GM21576 (cell line): ENCODE measurements around the gene TMEM35B.
"Not testable (repeated sequence)": the region's sequence is repeated elsewhere in the genome, so short reads cannot be mapped to it uniquely, and the experiment has no call there.

ENCODE experiments used
- ATAC-seq: cut with Tn5 transposase; IDR thresholded peaks from one replicate; pipeline ENCODE4 v1.9.1; 2021; ENCODE audit warnings: mild to moderate bottlenecking, moderate library complexity; ENCODE audit not compliant: unreplicated experiment

Gene TMEM35B

GRCh38 chr1:34976384-34977209 is 8.6 kb downstream of the TMEM35B start:
- no peak for ATAC-seq

- ATAC-seq = no peak
These were observed 9.4 kb downstream of the TMEM35B start for GRCh38 chr1:34975771-34976170.

- ATAC-seq = no peak
These were observed 9.8 kb downstream of the TMEM35B start for GRCh38 chr1:34975338-34975737.

- ATAC-seq = no peak
These were observed 10.5 kb downstream of the TMEM35B start for GRCh38 chr1:34974626-34975025.

- ATAC-seq = no peak
These were observed 11.8 kb downstream of the TMEM35B start for GRCh38 chr1:34973326-34973725.

GRCh38 chr1:34970829-34971228 is 14.3 kb downstream of the TMEM35B start:
- ATAC-seq = no peak

- no peak for ATAC-seq
These were observed 14.9 kb downstream of the TMEM35B start for GRCh38 chr1:34970220-34970735.

GRCh38 chr1:34968297-34968696 is 16.9 kb downstream of the TMEM35B start:
- not testable (repeated sequence) for ATAC-seq

- ATAC-seq = not testable (repeated sequence)
These were observed 17.5 kb downstream of the TMEM35B start for GRCh38 chr1:34967672-34968071.

GRCh38 chr1:34965597-34965996 is 19.6 kb downstream of the TMEM35B start:
- ATAC-seq = no peak

- ATAC-seq = no peak
These were observed 34.7 kb downstream of the TMEM35B start for GRCh38 chr1:34950428-34950827.

GRCh38 chr1:34948739-34949138 is 36.4 kb downstream of the TMEM35B start:
- ATAC-seq = not testable (repeated sequence)

GRCh38 chr1:34947641-34948314 is 37.4 kb downstream of the TMEM35B start:
- not testable (repeated sequence) for ATAC-seq

- ATAC-seq = no peak
These were observed 38.9 kb downstream of the TMEM35B start for GRCh38 chr1:34946211-34946610.

GRCh38 chr1:34941798-34942197 is 43.3 kb downstream of the TMEM35B start:
- not testable (repeated sequence) for ATAC-seq
